Spleen (tissue), 11 donors: ENCODE results near the gene MAPK6. TPM values are rescaled to one million over a fixed set of nuclear protein-coding genes. Genes with fewer than 3 reads are reported as not detected.

Source experiments
- DNase-seq: peaks from one replicate; pipeline ENCODE4 v3.0.0-alpha.2; 2020
- H3K27ac ChIP-seq, 8 donors: fragments of 200-600 bp; sonication (generic) in 7 of 8; 1 replicate in 4 of 8; 2 replicates in 4 of 8; pipeline versions ENCODE4 v1.5.0 to v1.8.0; 2016 to 2021; ENCODE audit warnings: inconsistent platforms in 4 of 8, mild to moderate bottlenecking in 4 of 8, moderate library complexity in 1 of 8
- H3K27me3 ChIP-seq, 7 donors: fragments of 200-600 bp; sonication (generic) in 6 of 7; replicated peaks in 1 of 7; 1 replicate in 4 of 7; 2 replicates in 3 of 7; pipeline versions ENCODE4 v1.5.0 to v1.8.0; 2016 to 2021; ENCODE audit warnings: inconsistent platforms in 3 of 7, mild to moderate bottlenecking in 1 of 7
- H3K36me3 ChIP-seq, 6 donors: fragments of 200-600 bp; sonication (generic) in 5 of 6; 1 replicate in 4 of 6; 2 replicates in 2 of 6; pipeline versions ENCODE4 v1.5.0 to v1.8.0; 2016 to 2021; ENCODE audit warnings: inconsistent platforms in 2 of 6
- H3K4me1 ChIP-seq, 6 donors: fragments of 200-600 bp; sonication (generic) in 5 of 6; 1 replicate in 3 of 6; 2 replicates in 3 of 6; pipeline versions ENCODE4 v1.5.0 to v1.8.0; 2016 to 2021; ENCODE audit warnings: inconsistent platforms in 3 of 6
- H3K4me3 ChIP-seq, 8 donors: fragments of 200-600 bp; sonication (generic) in 7 of 8; 1 replicate in 4 of 8; 2 replicates in 4 of 8; pipeline versions ENCODE4 v1.5.0 to v1.8.0; 2016 to 2021; ENCODE audit warnings: inconsistent platforms in 4 of 8, mild to moderate bottlenecking in 4 of 8, moderate library complexity in 2 of 8
- H3K9me3 ChIP-seq, 8 donors: fragments of 200-600 bp; sonication (generic) in 7 of 8; 1 replicate in 4 of 8; 2 replicates in 4 of 8; pipeline versions ENCODE4 v1.5.0 to v1.8.0; 2016 to 2021; ENCODE audit warnings: inconsistent platforms in 4 of 8
- POLR2A ChIP-seq, 3 donors: fragments of 450-650 bp; IDR thresholded peaks; one replicate each; pipeline ENCODE4 v1.5.1; 2017; ENCODE audit warnings: antibody characterized with exemption in 3 of 3, mild to moderate bottlenecking in 1 of 3
- POLR2AphosphoS5 ChIP-seq, 3 donors: sonication (generic); formaldehyde crosslinking; IDR thresholded peaks; one replicate each; pipeline ENCODE4 v1.5.1; 2017; ENCODE audit warnings: antibody characterized with exemption in 3 of 3
- WGBS, 5 donors: extraction: QIAGEN DNeasy Blood & Tissue Kit in 3 of 5; methylation state at CpG; one replicate each; pipeline versions ENCODE4 v1.1.5 to v1.1.7; 2013 to 2018; 5-methylcytosine and 5-hydroxymethylcytosine counted together
- intact Hi-C: fragments of 100-400 bp; cut with DNase I; formaldehyde crosslinking; loops from one replicate; pipeline ENCODE4 v1.15.0; 2023; ENCODE audit warnings: low total_unique reads
- polyA plus RNA-seq, 3 donors: library from polyadenylated mRNA; stranded (reverse); fragments of 200-250 nt; gene quantifications; one replicate each; pipeline ENCODE4 v1.2.1, GENCODE V29; 2013
- total RNA-seq, 7 donors: library from RNA; depleted of rRNA in 3 of 7; stranded (reverse); fragments of >200 nt in 3 of 7; fragmentation: NEBNext Ultra II Directional in 4 of 7; extraction: Animal tissue kit (Norgen Biotek cat#: 25700) in 4 of 7; gene quantifications; one replicate each; pipeline versions ENCODE4 v1.1.0 to v1.2.1, GENCODE V29; 2016 to 2021
- TF ChIP-seq, protein P1 (sequence below), 11 experiments: fragments of 200-600 bp in 7 of 11; fragments of 450-650 bp in 4 of 11; sonication (generic) in 4 of 11; IDR thresholded peaks in 8 of 11; conservative IDR thresholded peaks in 3 of 11; 1 replicate in 7 of 11; 2 replicates in 4 of 11; pipeline versions ENCODE4 v1.4.0 to v1.8.0; 2016 to 2021; ENCODE audit warnings: antibody characterized with exemption in 11 of 11, inconsistent platforms in 4 of 11, mild to moderate bottlenecking in 1 of 11
- donor health status: healthy with polysubstance abuse.
- donor health status: DM: no; HTN: no; CAD: no; lungs with moderate emphysema.
- donor health status: DM: no; HTN: no; CAD: no.
- donor health status: Bipolar disorder and iron deficiency.
- donor health status: healthy.
- donor health status: DM: no; HTN: no; CAD: no.
- donor health status: DM: yes; HTN: yes; CAD: no.

MAPK6 gene
- total and polyA plus RNA-seq, 10 donors = 3.9 to 28.3 (median 20.7) TPM

DNA sequence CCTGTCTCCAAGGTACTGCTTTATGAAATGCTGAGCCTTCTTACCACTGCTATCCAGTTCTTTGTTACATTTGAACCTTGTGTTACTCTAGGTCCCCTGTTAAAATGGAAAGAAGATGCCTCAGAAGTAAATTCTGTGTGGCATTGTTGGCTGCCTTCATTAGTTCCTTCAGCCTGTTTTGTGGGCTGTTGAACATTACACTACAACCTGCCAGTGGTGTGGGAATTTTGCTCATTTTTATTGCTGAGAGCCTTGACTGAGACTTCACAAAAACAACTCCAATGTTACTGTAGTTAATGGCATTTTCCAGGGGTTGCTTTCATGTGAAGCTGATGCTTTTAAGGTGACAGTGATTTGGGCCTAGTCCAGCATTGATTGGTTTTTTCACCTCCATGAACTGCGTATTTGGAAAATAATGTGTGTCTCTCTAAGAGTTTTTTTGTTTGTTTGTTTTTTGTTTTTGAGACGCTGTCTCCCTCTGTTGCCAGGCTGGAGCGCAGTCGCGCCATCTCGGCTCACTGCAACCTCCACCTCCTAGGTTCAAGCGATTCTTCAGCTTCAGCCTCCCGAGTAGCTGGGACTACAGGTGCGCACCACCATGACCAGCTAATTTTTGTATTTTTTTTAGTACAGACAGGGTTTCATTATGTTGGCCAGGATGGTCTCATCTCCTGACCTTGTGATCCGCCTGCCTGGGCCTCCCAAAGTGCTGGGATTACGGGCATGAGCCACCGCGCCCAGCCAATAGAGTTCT is 4.3 kb downstream of the MAPK6 start:
- Histone ChIP-seq H3K4me1 (peaks cover 28 to 50% (median 42%) of the 10 kb centered on the region in 6 donors), H3K36me3 (peaks cover 0 to 6% (median 0%) of the 10 kb centered on the region in 6 donors), H3K27me3 (no peaks in the 10 kb centered on the region), H3K9me3 (no peaks in the 10 kb centered on the region), H3K27ac (peak overlapping the region in 2 of 8 donors; percentile 0 to 2), H3K4me3 (no peak overlapping the region)
- intact Hi-C loops = no loop called here
- WGBS, 5 donors = 97 to 99% (median 97%) methylated on average over 13 of the region's 13 CpGs
- no peak for DNase-seq
- TF ChIP-seq POLR2AphosphoS5 (IDR thresholded peaks at IDR 0.05) = no peak
- no peak for TF ChIP-seq POLR2A (IDR thresholded peaks at IDR 0.05)
- TF ChIP-seq, protein P1, sequence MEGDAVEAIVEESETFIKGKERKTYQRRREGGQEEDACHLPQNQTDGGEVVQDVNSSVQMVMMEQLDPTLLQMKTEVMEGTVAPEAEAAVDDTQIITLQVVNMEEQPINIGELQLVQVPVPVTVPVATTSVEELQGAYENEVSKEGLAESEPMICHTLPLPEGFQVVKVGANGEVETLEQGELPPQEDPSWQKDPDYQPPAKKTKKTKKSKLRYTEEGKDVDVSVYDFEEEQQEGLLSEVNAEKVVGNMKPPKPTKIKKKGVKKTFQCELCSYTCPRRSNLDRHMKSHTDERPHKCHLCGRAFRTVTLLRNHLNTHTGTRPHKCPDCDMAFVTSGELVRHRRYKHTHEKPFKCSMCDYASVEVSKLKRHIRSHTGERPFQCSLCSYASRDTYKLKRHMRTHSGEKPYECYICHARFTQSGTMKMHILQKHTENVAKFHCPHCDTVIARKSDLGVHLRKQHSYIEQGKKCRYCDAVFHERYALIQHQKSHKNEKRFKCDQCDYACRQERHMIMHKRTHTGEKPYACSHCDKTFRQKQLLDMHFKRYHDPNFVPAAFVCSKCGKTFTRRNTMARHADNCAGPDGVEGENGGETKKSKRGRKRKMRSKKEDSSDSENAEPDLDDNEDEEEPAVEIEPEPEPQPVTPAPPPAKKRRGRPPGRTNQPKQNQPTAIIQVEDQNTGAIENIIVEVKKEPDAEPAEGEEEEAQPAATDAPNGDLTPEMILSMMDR (IDR thresholded peaks at IDR 0.05 in 8 of 11, conservative IDR thresholded peaks at IDR 0.05 in 3 of 11) = no peak

DNA sequence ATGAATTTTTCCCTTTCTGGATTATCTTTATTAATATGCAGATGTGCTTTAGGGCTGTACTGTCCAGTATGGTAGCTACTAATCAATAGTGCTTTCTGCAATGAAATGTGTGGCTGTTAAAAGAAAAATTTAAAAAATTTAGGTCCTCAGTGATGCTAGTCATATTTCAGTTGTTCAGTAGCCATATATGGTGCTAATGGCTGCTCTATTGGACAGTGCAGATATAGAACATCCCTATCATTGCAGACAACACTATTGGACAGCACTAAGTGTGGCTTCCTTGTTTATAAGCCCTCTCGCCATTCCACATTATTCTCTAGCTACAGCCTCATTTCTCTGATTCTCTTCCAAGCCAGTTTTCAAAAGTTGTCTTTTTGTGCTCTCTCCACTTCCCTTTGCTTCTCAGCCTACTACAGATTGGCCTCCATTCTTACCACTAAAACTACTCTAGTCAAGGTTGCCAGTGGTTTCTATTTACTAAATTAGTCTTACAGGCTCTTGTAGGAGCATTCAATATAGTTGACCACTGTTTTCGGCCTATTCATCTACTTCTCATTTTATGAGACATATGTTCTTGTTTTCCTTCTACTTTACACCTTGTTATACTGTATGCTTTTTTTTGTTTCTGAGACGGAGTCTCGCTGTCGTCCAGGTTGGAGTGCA is 9.5 kb downstream of the MAPK6 start:
- peaks cover 0 to 10% (median 5%) of the 10 kb centered on the region in 8 donors for H3K9me3 ChIP-seq
- no peak overlapping the region for H3K27ac ChIP-seq
- no peaks in the 10 kb centered on the region for H3K27me3 ChIP-seq
- H3K4me3 ChIP-seq = no peak overlapping the region
- H3K4me1 ChIP-seq = peaks cover 0 to 18% (median 2%) of the 10 kb centered on the region in 6 donors
- DNase-seq = no peak
- 87 to 98% (median 90%) methylated on average over 5 of the region's 5 CpGs for WGBS, 5 donors
- intact Hi-C loops = no loop called here
- TF ChIP-seq POLR2AphosphoS5 (IDR thresholded peaks at IDR 0.05) = no peak
- no peak for TF ChIP-seq POLR2A (IDR thresholded peaks at IDR 0.05)
- TF ChIP-seq, protein P1 (IDR thresholded peaks at IDR 0.05 in 8 of 11, conservative IDR thresholded peaks at IDR 0.05 in 3 of 11) = no peak
- H3K36me3 ChIP-seq = peaks cover 0 to 18% (median 0%) of the 10 kb centered on the region in 6 donors

DNA sequence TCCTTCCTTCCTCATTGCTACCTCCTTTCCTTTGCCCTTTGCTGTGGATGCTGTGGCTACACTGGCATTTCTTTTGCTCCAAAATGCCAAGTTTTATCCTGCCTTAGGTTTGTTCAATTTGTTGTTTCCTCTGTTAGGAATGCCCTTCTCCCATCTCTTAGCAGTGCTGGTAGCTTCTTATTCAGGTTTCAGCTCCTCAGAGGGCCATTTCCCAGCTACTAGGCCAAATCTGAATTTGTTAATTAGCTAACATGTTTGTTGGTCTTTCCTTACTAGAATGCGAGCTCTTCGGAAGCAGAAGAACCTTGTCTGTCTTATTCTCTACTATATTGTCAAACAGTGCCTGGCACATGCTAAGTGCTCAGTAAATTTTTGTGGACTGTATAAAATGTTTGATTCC is 11.0 kb downstream of the MAPK6 start:
- no peak for DNase-seq
- no peak overlapping the region for H3K27ac ChIP-seq
- peaks cover 0 to 23% (median 0%) of the 10 kb centered on the region in 6 donors for H3K36me3 ChIP-seq
- WGBS, 5 donors = 88 to 95% (median 91%) methylated on average over 2 of the region's 2 CpGs
- H3K4me1 ChIP-seq = peaks cover 0 to 11% (median 0%) of the 10 kb centered on the region in 6 donors
- H3K9me3 ChIP-seq = peaks cover 0 to 22% (median 13%) of the 10 kb centered on the region in 8 donors
- H3K4me3 ChIP-seq = no peak overlapping the region
- TF ChIP-seq POLR2A (IDR thresholded peaks at IDR 0.05) (no peak), POLR2AphosphoS5 (IDR thresholded peaks at IDR 0.05) (no peak)
- TF ChIP-seq, protein P1 (IDR thresholded peaks at IDR 0.05 in 8 of 11, conservative IDR thresholded peaks at IDR 0.05 in 3 of 11) = no peak
- H3K27me3 ChIP-seq = no peaks in the 10 kb centered on the region
- intact Hi-C loops = no loop called here

DNA sequence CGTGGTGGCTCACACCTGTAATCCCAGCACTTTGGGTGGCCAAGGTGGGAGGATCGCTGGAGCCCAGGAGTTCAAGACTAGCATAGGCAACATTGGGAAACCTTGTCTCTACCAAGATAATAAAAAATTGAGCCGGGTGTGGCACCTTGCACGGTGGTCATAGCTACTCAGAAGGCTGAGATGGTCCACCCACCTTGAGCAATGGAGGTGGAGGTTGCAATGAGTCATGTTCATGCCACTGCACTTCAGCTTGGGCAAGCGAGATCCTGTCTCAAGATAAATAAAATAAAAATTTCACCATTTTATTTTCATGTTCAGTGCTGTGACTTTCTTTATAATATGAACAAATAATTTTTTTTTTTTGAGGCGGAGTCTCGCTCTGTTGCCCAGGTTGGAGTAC is 12.5 kb downstream of the MAPK6 start:
- no peak for TF ChIP-seq POLR2A (IDR thresholded peaks at IDR 0.05)
- no peak for TF ChIP-seq POLR2AphosphoS5 (IDR thresholded peaks at IDR 0.05)
- TF ChIP-seq, protein P1 (IDR thresholded peaks at IDR 0.05 in 8 of 11, conservative IDR thresholded peaks at IDR 0.05 in 3 of 11) = no peak
- Histone ChIP-seq H3K4me3 (no peak overlapping the region), H3K27me3 (no peaks in the 10 kb centered on the region), H3K4me1 (peaks cover 0 to 23% (median 8%) of the 10 kb centered on the region in 6 donors), H3K36me3 (peaks cover 0 to 27% (median 0%) of the 10 kb centered on the region in 6 donors), H3K27ac (no peak overlapping the region), H3K9me3 (peaks cover 0 to 22% (median 13%) of the 10 kb centered on the region in 8 donors)
- intact Hi-C loops = no loop called here
- WGBS, 5 donors = 91 to 95% (median 93%) methylated on average over 7 of the region's 7 CpGs
- no peak for DNase-seq
